ENCODE measurements around the gene TUBB1. TPM values are rescaled to one million over a fixed set of nuclear protein-coding genes. Genes with fewer than 3 reads are reported as not detected.
"Not testable (repeated sequence)": the region's sequence is repeated elsewhere in the genome, so short reads cannot be mapped to it uniquely, and the experiment has no call there.

The TUBB1 gene
- total RNA-seq, 1 donor, result 4.0 TPM

- DNase-seq (ENCODE audit: low read depth in 2 of 3, low spot score in 2 of 3), result peak in 2 of 3 donors; percentile 70 to 85
Observed at GRCh38 chr20:59004763-59005522, 14.3 kb upstream of the TUBB1 start.

- no peak for DNase-seq (ENCODE audit: low read depth in 2 of 3, low spot score in 2 of 3)
Observed at GRCh38 chr20:59005523-59006166, 13.6 kb upstream of the TUBB1 start.

- DNase-seq (ENCODE audit: low read depth in 2 of 3, low spot score in 2 of 3), result no peak
Observed at GRCh38 chr20:59006167-59006863, 12.9 kb upstream of the TUBB1 start.

GRCh38 chr20:59006864-59007664 lies 12.2 kb upstream of the TUBB1 start, which contains the start of gene CTSZ:
CTSZ (minus strand) TSS chr20:59007254; CDS start chr20:59007128, 126 bp downstream.
- DNase-seq (ENCODE audit: low read depth in 2 of 3, low spot score in 2 of 3), result no peak

- peak in 2 of 3 donors; percentile 80 to 83 for DNase-seq (ENCODE audit: low read depth in 2 of 3, low spot score in 2 of 3)
Observed at GRCh38 chr20:59007665-59008511, 11.3 kb upstream of the TUBB1 start.

- DNase-seq (ENCODE audit: low read depth in 2 of 3, low spot score in 2 of 3), result no peak
Observed at GRCh38 chr20:59008715-59009336, 10.4 kb upstream of the TUBB1 start.

- DNase-seq (ENCODE audit: low read depth in 2 of 3, low spot score in 2 of 3), result no peak
Observed at GRCh38 chr20:59010321-59010994, 8.8 kb upstream of the TUBB1 start.

- DNase-seq (ENCODE audit: low read depth in 2 of 3, low spot score in 2 of 3), result peak in 1 of 3 donors; percentile 49
Observed at GRCh38 chr20:59010995-59011873, 8.0 kb upstream of the TUBB1 start.

GRCh38 chr20:59011874-59012157 lies 7.4 kb upstream of the TUBB1 start:
- DNase-seq (ENCODE audit: low read depth in 2 of 3, low spot score in 2 of 3), result not testable (repeated sequence)

GRCh38 chr20:59013031-59013951 lies 5.9 kb upstream of the TUBB1 start:
- no peak for DNase-seq (ENCODE audit: low read depth in 2 of 3, low spot score in 2 of 3)

- peak in 1 of 3 donors; percentile 53 for DNase-seq (ENCODE audit: low read depth in 2 of 3, low spot score in 2 of 3)
Observed at GRCh38 chr20:59013959-59014608, 5.1 kb upstream of the TUBB1 start.

- DNase-seq (ENCODE audit: low read depth in 2 of 3, low spot score in 2 of 3), result no peak
Observed at GRCh38 chr20:59014680-59015389, 4.4 kb upstream of the TUBB1 start.

- DNase-seq (ENCODE audit: low read depth in 2 of 3, low spot score in 2 of 3), result no peak
Observed at GRCh38 chr20:59015411-59015810, 3.8 kb upstream of the TUBB1 start.

GRCh38 chr20:59015812-59016711 lies 3.2 kb upstream of the TUBB1 start:
- no peak for DNase-seq (ENCODE audit: low read depth in 2 of 3, low spot score in 2 of 3)
